Measurements from ENCODE around the gene PCGF1.

Gene PCGF1

GRCh38 chr2:74514368-74515270, 7.1 kb upstream of the PCGF1 start, which contains the start of gene TLX2:
Gene TLX2, plus strand, starts transcription at chr2:74514450. Its CDS starts 357 bp downstream, at chr2:74514807.
- no peak for DNase-seq

GRCh38 chr2:74513605-74514367, 6.3 kb upstream of the PCGF1 start:
- DNase-seq: no peak

GRCh38 chr2:74512744-74513604, 5.5 kb upstream of the PCGF1 start:
- DNase-seq: no peak

- no peak for DNase-seq
Observed at GRCh38 chr2:74511104-74511989, 3.9 kb upstream of the PCGF1 start.

- DNase-seq: no peak
Observed at GRCh38 chr2:74510272-74510671, 2.8 kb upstream of the PCGF1 start.

GRCh38 chr2:74507926-74508520, 528 bp upstream of the PCGF1 start:
- no peak for DNase-seq

- no peak for DNase-seq
Observed at GRCh38 chr2:74505448-74506246, 1.8 kb downstream of the PCGF1 start.

- no peak for DNase-seq
Observed at GRCh38 chr2:74504591-74504990, 2.9 kb downstream of the PCGF1 start.

GRCh38 chr2:74503506-74504475, 3.7 kb downstream of the PCGF1 start:
- DNase-seq: no peak

- DNase-seq: peak; percentile 78
Observed at GRCh38 chr2:74502720-74503505, 4.6 kb downstream of the PCGF1 start.

GRCh38 chr2:74502147-74502719, 5.3 kb downstream of the PCGF1 start:
- no peak for DNase-seq

- no peak for DNase-seq
Observed at GRCh38 chr2:74501335-74502071, 6.0 kb downstream of the PCGF1 start.

- no peak for DNase-seq
Observed at GRCh38 chr2:74500578-74500946, 6.9 kb downstream of the PCGF1 start.

GRCh38 chr2:74499940-74500577, 7.4 kb downstream of the PCGF1 start:
- DNase-seq: no peak

- no peak for DNase-seq
Observed at GRCh38 chr2:74499267-74499939, 8.1 kb downstream of the PCGF1 start, which contains the start of gene LBX2. Gene LBX2, minus strand, starts transcription at chr2:74499603. Its CDS starts 66 bp downstream, at chr2:74499537.

Measured in CD4-positive, alpha-beta T cell treated with Interleukin-15 for 1 hour (primary cell).